ENCODE data around the gene VENTX.

- no peak for TF ChIP-seq POLR2AphosphoS5 (IDR thresholded peaks at IDR 0.05; ENCODE audit: borderline replicate concordance, low read depth, low read length)
- no peak for TF ChIP-seq EZH2 (IDR thresholded peaks at IDR 0.05)
- no peak for TF ChIP-seq FOXP2 (optimal IDR thresholded peaks at IDR 0.05; ENCODE audit: control extremely low read depth, extremely low read length, insufficient read depth)
Measured at GRCh38 chr10:133195096-133195495, 42.6 kb upstream of the VENTX start.

Data from SK-N-MC (cell line).